H9 (cell line): Measurements from ENCODE around the gene EHMT2. TPM values are rescaled to one million over a fixed set of nuclear protein-coding genes. Genes with fewer than 3 reads are reported as not detected.

Experiments used
- DNase-seq: peaks from one replicate; pipeline ENCODE4 v3.0.0-alpha.2; 2017
- H2AFZ ChIP-seq: one replicate; pipeline ENCODE4 v1.6.1; 2013; ENCODE audit warnings: mild to moderate bottlenecking, low read length, control low read depth, moderate library complexity
- H2AK5ac ChIP-seq: 2 replicates; pipeline ENCODE4 v1.6.1; 2013; ENCODE audit warnings: low read length, control low read depth, mixed read lengths; ENCODE audit not compliant: insufficient read length
- H2BK120ac ChIP-seq: one replicate; pipeline ENCODE4 v1.6.1; 2013; ENCODE audit warnings: low read depth, mild to moderate bottlenecking, low read length, control low read depth, inconsistent platforms; ENCODE audit not compliant: poor library complexity, severe bottlenecking
- H2BK12ac ChIP-seq: 2 replicates; pipeline ENCODE4 v1.6.1; 2013; ENCODE audit warnings: low read length, control low read depth, mixed read lengths, low read depth; ENCODE audit not compliant: insufficient read length
- H2BK15ac ChIP-seq: 2 replicates; pipeline ENCODE4 v1.6.1; 2013; ENCODE audit warnings: low read depth, low read length, control low read depth
- H2BK20ac ChIP-seq: one replicate; pipeline ENCODE4 v1.6.1; 2013; ENCODE audit warnings: low read depth, mild to moderate bottlenecking, low read length, control low read depth, inconsistent platforms; ENCODE audit not compliant: poor library complexity, severe bottlenecking
- H2BK5ac ChIP-seq: 2 replicates; pipeline ENCODE4 v1.6.1; 2013; ENCODE audit warnings: low read length, control low read depth, mixed read lengths; ENCODE audit not compliant: insufficient read length
- H3K14ac ChIP-seq: 2 replicates; pipeline ENCODE4 v1.6.1; 2013; ENCODE audit warnings: low read length, control low read depth; ENCODE audit not compliant: insufficient read depth
- H3K18ac ChIP-seq: 2 replicates; pipeline ENCODE4 v1.6.1; 2013; ENCODE audit warnings: low read depth, mild to moderate bottlenecking, mixed read lengths, low read length, control low read depth; ENCODE audit not compliant: insufficient read length
- H3K23ac ChIP-seq: 2 replicates; pipeline ENCODE4 v1.6.1; 2013; ENCODE audit warnings: low read length, control low read depth, mixed read lengths, low read depth; ENCODE audit not compliant: insufficient read length
- H3K23me2 ChIP-seq: 2 replicates; pipeline ENCODE4 v1.6.1; 2013; ENCODE audit warnings: low read depth, mild to moderate bottlenecking, mixed read lengths, low read length, control low read depth; ENCODE audit not compliant: insufficient read length, poor library complexity, severe bottlenecking
- H3K27ac ChIP-seq: 2 replicates; pipeline ENCODE4 v1.5.1; 2013; ENCODE audit warnings: low read length, control low read depth, mixed read lengths, low read depth; ENCODE audit not compliant: insufficient read length
- H3K27me3 ChIP-seq: 2 replicates; pipeline ENCODE4 v1.6.1; 2013; ENCODE audit warnings: low read length, control low read depth, inconsistent platforms; ENCODE audit not compliant: insufficient read depth
- H3K4ac ChIP-seq: 2 replicates; pipeline ENCODE4 v1.6.1; 2013; ENCODE audit warnings: low read depth, mild to moderate bottlenecking, control low read depth, inconsistent platforms, low read length, moderate library complexity
- H3K4me1 ChIP-seq: 2 replicates; pipeline ENCODE4 v1.6.1; 2013; ENCODE audit warnings: low read length, control low read depth, inconsistent platforms; ENCODE audit not compliant: insufficient read depth
- H3K4me2 ChIP-seq: 2 replicates; pipeline ENCODE4 v1.6.1; 2013; ENCODE audit warnings: low read length, control low read depth, mixed read lengths; ENCODE audit not compliant: insufficient read length, insufficient read depth
- H3K56ac ChIP-seq: 2 replicates; pipeline ENCODE4 v1.6.1; 2013; ENCODE audit warnings: low read depth, mild to moderate bottlenecking, mixed read lengths, low read length, control low read depth; ENCODE audit not compliant: insufficient read length
- H3K79me1 ChIP-seq: 2 replicates; pipeline ENCODE4 v1.6.1; 2013; ENCODE audit warnings: low read depth, mild to moderate bottlenecking, moderate library complexity, low read length, control low read depth, inconsistent platforms; ENCODE audit not compliant: insufficient read depth, poor library complexity, severe bottlenecking
- H3K79me2 ChIP-seq: 2 replicates; pipeline ENCODE4 v1.6.1; 2013; ENCODE audit warnings: low read length, control low read depth, inconsistent platforms; ENCODE audit not compliant: insufficient read depth
- H3K9ac ChIP-seq: 2 replicates; pipeline ENCODE4 v1.6.1; 2013; ENCODE audit warnings: low read length, control low read depth, mixed read lengths; ENCODE audit not compliant: insufficient read length; ENCODE audit errors: extremely low read depth
- H3K9me3 ChIP-seq: one replicate; pipeline ENCODE4 v1.6.1; 2013; ENCODE audit warnings: low read depth, low read length, inconsistent platforms; ENCODE audit not compliant: control insufficient read depth
- H3T11ph ChIP-seq: one replicate; pipeline ENCODE4 v1.6.1; 2013; ENCODE audit warnings: mild to moderate bottlenecking, low read length, control low read depth, inconsistent platforms
- H4K20me1 ChIP-seq: one replicate; pipeline ENCODE4 v1.6.1; 2013; ENCODE audit not compliant: control insufficient read depth, insufficient read length, insufficient read depth
- H4K5ac ChIP-seq: 2 replicates; pipeline ENCODE4 v1.6.1; 2013; ENCODE audit warnings: low read depth, mild to moderate bottlenecking, mixed read lengths, low read length, control low read depth; ENCODE audit not compliant: insufficient read length
- H4K8ac ChIP-seq: replicated peaks from 2 replicates; pipeline ENCODE4 v1.6.1; 2013; ENCODE audit warnings: low read length, control low read depth, mixed read lengths, low read depth; ENCODE audit not compliant: insufficient read length
- H4K91ac ChIP-seq: 2 replicates; pipeline ENCODE4 v1.6.1; 2013; ENCODE audit warnings: low read depth, mild to moderate bottlenecking, moderate library complexity, mixed read lengths, low read length, control low read depth; ENCODE audit not compliant: insufficient read length
- H3K27ac Mint-ChIP-seq, 3 experiments: 2 replicates in 2 of 3; 3 replicates in 1 of 3; pipeline ENCODE4 v1.8.0; 2020 to 2021; ENCODE audit warnings: mixed read lengths in 3 of 3, mild to moderate bottlenecking in 1 of 3, moderate library complexity in 1 of 3
- H3K27me3 Mint-ChIP-seq: 2 replicates; pipeline ENCODE4 v1.8.0; 2021; ENCODE audit warnings: low read depth, mild to moderate bottlenecking, moderate library complexity, mixed read lengths
- H3K36me3 Mint-ChIP-seq, 3 experiments: 2 replicates in 2 of 3; 3 replicates in 1 of 3; pipeline ENCODE4 v1.8.0; 2020 to 2021; ENCODE audit warnings: low read depth in 3 of 3, mixed read lengths in 3 of 3; ENCODE audit not compliant: insufficient read depth in 1 of 3
- H3K4me1 Mint-ChIP-seq, 2 experiments: 2 replicates each; pipeline ENCODE4 v1.8.0; 2020; ENCODE audit warnings: mixed read lengths in 2 of 2
- H3K4me3 Mint-ChIP-seq, 2 experiments: 2 replicates in 1 of 2; 3 replicates in 1 of 2; pipeline ENCODE4 v1.8.0; 2020 to 2021; ENCODE audit warnings: mild to moderate bottlenecking in 2 of 2, mixed read lengths in 2 of 2, moderate library complexity in 1 of 2
- H3K9me3 Mint-ChIP-seq, 2 experiments: 2 replicates in 1 of 2; 3 replicates in 1 of 2; pipeline ENCODE4 v1.8.0; 2020; ENCODE audit warnings: mild to moderate bottlenecking in 2 of 2, mixed read lengths in 2 of 2, moderate library complexity in 1 of 2
- WGBS: extraction: QIAGEN DNeasy Blood & Tissue Kit; methylation state at CpG from one replicate; pipeline ENCODE4 v1.1.7; 2013; ENCODE audit warnings: missing lambda C conversion rate, low lambda C conversion rate, mixed read lengths; ENCODE audit not compliant: insufficient read length; ENCODE audit errors: extremely low coverage; 5-methylcytosine and 5-hydroxymethylcytosine counted together
- total RNA-seq: library from RNA; stranded (reverse); gene quantifications from 2 replicates; pipeline ENCODE4 v1.2.1, GENCODE V29; 2021
- TF ChIP-seq, protein P1 (sequence below): fragments of 200-600 bp; sonication (generic); conservative IDR thresholded peaks from 3 replicates; pipeline ENCODE4 v1.8.0; 2021; ENCODE audit warnings: antibody characterized with exemption, mild to moderate bottlenecking

The EHMT2 gene
- total RNA-seq, 1 experiment from 2014 or later, result 124 TPM

DNA sequence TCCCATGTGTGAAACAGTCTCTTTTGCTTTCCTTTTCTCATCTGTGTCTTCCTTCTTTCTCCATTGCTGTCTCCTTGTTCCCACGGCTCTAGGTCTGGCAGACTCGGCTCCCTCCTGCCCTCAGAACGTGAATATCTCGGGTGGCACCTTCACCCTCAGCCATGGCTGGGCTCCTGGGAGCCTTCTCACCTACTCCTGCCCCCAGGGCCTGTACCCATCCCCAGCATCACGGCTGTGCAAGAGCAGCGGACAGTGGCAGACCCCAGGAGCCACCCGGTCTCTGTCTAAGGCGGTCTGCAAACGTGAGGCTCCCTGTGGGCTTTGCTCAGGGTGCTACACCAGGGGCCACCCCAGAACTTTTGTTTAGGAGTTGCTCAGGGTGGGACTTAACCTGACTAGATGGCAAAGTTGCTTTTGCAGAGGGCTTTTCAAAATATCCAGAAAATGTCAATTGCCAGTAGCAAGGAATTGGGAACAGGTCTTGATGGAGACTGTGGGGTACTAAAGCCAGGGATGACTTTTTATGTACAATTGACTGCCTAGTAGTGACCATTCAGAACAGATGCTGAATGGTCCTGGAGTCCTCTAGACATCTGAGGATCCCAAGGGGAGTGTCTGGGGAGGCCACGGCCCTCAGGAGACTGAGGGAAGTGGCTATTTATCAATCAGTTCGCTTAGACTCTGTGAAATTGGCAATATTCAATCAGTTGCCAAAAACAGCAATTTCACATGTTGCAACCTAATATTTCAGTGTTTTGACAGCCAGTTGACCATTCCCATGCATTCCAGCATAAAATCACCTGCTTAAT, 30.6 kb upstream of the EHMT2 start:
- Histone ChIP-seq H4K8ac (no peak overlapping the region), H3K27me3 (no peaks in the 10 kb centered on the region), H3T11ph (no peak overlapping the region), H3K4me1 (no peaks in the 10 kb centered on the region), H2BK20ac (no peak overlapping the region), H3K27ac (no peak overlapping the region), H4K91ac (no peak overlapping the region), H3K56ac (no peak overlapping the region), H2BK120ac (no peak overlapping the region), H3K9ac (no peak overlapping the region), H3K9me3 (no peaks in the 10 kb centered on the region), H3K23ac (no peak overlapping the region), H3K18ac (no peak overlapping the region), H2BK15ac (no peak overlapping the region; the same call in 1 of the 2 replicates), H4K20me1 (no peaks in the 10 kb centered on the region), H3K79me2 (no peaks in the 10 kb centered on the region), H3K14ac (no peak overlapping the region; the same call in 1 of the 2 replicates), H3K4me2 (no peak overlapping the region), H2AFZ (no peak overlapping the region), H3K4ac (no peak overlapping the region), H2BK12ac (no peak overlapping the region), H3K79me1 (no peaks in the 10 kb centered on the region), H4K5ac (no peak overlapping the region), H3K23me2 (no peaks in the 10 kb centered on the region), H2BK5ac (no peak overlapping the region), H2AK5ac (no peak overlapping the region)
- Mint-ChIP-seq H3K4me3 (no peak overlapping the region), H3K27ac (no peak overlapping the region; a peak in 1 of 7 replicates), H3K4me1 (peaks cover 0 to under 1% of the 10 kb centered on the region in 2 experiments; a peak in 1 of 4 replicates), H3K9me3 (peaks cover 4 to 8% of the 10 kb centered on the region in 2 experiments; a peak in 4 of 5 replicates), H3K27me3 (peaks cover 12% of the 10 kb centered on the region), H3K36me3 (peaks cover 0 to 2% (median 2%) of the 10 kb centered on the region in 3 experiments; a peak in 1 of 7 replicates)
- TF ChIP-seq, protein P1, sequence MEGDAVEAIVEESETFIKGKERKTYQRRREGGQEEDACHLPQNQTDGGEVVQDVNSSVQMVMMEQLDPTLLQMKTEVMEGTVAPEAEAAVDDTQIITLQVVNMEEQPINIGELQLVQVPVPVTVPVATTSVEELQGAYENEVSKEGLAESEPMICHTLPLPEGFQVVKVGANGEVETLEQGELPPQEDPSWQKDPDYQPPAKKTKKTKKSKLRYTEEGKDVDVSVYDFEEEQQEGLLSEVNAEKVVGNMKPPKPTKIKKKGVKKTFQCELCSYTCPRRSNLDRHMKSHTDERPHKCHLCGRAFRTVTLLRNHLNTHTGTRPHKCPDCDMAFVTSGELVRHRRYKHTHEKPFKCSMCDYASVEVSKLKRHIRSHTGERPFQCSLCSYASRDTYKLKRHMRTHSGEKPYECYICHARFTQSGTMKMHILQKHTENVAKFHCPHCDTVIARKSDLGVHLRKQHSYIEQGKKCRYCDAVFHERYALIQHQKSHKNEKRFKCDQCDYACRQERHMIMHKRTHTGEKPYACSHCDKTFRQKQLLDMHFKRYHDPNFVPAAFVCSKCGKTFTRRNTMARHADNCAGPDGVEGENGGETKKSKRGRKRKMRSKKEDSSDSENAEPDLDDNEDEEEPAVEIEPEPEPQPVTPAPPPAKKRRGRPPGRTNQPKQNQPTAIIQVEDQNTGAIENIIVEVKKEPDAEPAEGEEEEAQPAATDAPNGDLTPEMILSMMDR, result no peak
- DNase-seq, result no peak
- no CpG with 5 or more reads among the region's 11 CpGs for WGBS
